Measurements from ENCODE around the gene PDGFD. TPM values are rescaled to one million over a fixed set of nuclear protein-coding genes. Genes with fewer than 3 reads are reported as not detected.

The PDGFD gene
- total RNA-seq, 1 experiment from 2014 or later: 1.7 TPM

- no peak for TF ChIP-seq CTCF (conservative IDR thresholded peaks at IDR 0.05)
- no peaks in the 10 kb centered on the region for H3K9me3 ChIP-seq (ENCODE audit: control insufficient read depth, low read depth, low read length)
- no peaks in the 10 kb centered on the region for H3K23me2 ChIP-seq (ENCODE audit: insufficient read length, low read depth, low read length, poor library complexity, severe bottlenecking)
- H2BK12ac ChIP-seq (ENCODE audit: insufficient read length, low read depth, low read length): no peak overlapping the region
- no peaks in the 10 kb centered on the region for H4K20me1 ChIP-seq (ENCODE audit: control insufficient read depth, insufficient read depth, insufficient read length)
- H3K56ac ChIP-seq (ENCODE audit: insufficient read length, low read depth, low read length): no peak overlapping the region
- H2BK15ac ChIP-seq (ENCODE audit: low read depth, low read length): no peak overlapping the region
- H3K79me2 ChIP-seq (ENCODE audit: insufficient read depth, low read length): no peaks in the 10 kb centered on the region
- no peaks in the 10 kb centered on the region for H3K79me1 ChIP-seq (ENCODE audit: insufficient read depth, low read depth, low read length, poor library complexity, severe bottlenecking)
- H3K23ac ChIP-seq (ENCODE audit: insufficient read length, low read depth, low read length): no peak overlapping the region
- no peaks in the 10 kb centered on the region for H3K27me3 ChIP-seq (ENCODE audit: insufficient read depth, low read length)
- H3K14ac ChIP-seq (ENCODE audit: insufficient read depth, low read length): no peak overlapping the region
- no peak overlapping the region for H3K18ac ChIP-seq (ENCODE audit: insufficient read length, low read depth, low read length)
- Mint-ChIP-seq H3K4me3 (no peak overlapping the region), H3K9me3 (no peaks in the 10 kb centered on the region; a peak in 1 of 5 replicates), H3K27ac (no peak overlapping the region), H3K4me1 (no peaks in the 10 kb centered on the region; a peak in 1 of 4 replicates), H3K36me3 (ENCODE audit: insufficient read depth in 1 of 3, low read depth in 3 of 3) (no peaks in the 10 kb centered on the region; a peak in 1 of 7 replicates), H3K27me3 (ENCODE audit: low read depth) (no peaks in the 10 kb centered on the region)
- no peak overlapping the region for H4K8ac ChIP-seq (replicated peaks; ENCODE audit: insufficient read length, low read depth, low read length)
- DNase-seq: no peak
- H2BK120ac ChIP-seq (ENCODE audit: low read depth, low read length, poor library complexity, severe bottlenecking): no peak overlapping the region
- no peak overlapping the region for H2BK20ac ChIP-seq (ENCODE audit: low read depth, low read length, poor library complexity, severe bottlenecking)
- H3K9ac ChIP-seq (ENCODE audit: extremely low read depth, insufficient read length, low read length): no peak overlapping the region
- H2BK5ac ChIP-seq (ENCODE audit: insufficient read length, low read length): no peak overlapping the region
- H2AK5ac ChIP-seq (ENCODE audit: insufficient read length, low read length): no peak overlapping the region
- H3K4me1 ChIP-seq (ENCODE audit: insufficient read depth, low read length): no peaks in the 10 kb centered on the region; the same call in 1 of the 2 replicates
- no peak overlapping the region for H3T11ph ChIP-seq (ENCODE audit: low read length)
- no peak overlapping the region for H2AFZ ChIP-seq (ENCODE audit: low read length)
- no peak overlapping the region for H4K91ac ChIP-seq (ENCODE audit: insufficient read length, low read depth, low read length)
- H3K4me2 ChIP-seq (ENCODE audit: insufficient read depth, insufficient read length, low read length): no peak overlapping the region
- H3K27ac ChIP-seq (ENCODE audit: insufficient read length, low read depth, low read length): no peak overlapping the region
- H4K5ac ChIP-seq (ENCODE audit: insufficient read length, low read depth, low read length): no peak overlapping the region
- H3K4ac ChIP-seq (ENCODE audit: low read depth, low read length): no peak overlapping the region
These were observed 275.4 kb downstream of the PDGFD start for GRCh38 chr11:103888541-103888951.
